ENCODE measurements around the gene RHBDD2. TPM values are rescaled to one million over a fixed set of nuclear protein-coding genes. Genes with fewer than 3 reads are reported as not detected.

Gene RHBDD2
- total RNA-seq, 1 experiment from 2014 or later = 79.3 TPM

GRCh38 chr7:75915416-75916156 lies 36.8 kb downstream of the RHBDD2 start:
- ChIA-PET CTCF (interaction anchor here (0.5 kb wide), 1 partner anchor 285 kb away, joined by 4 read pairs; no protein-coding TSS in a partner anchor), POLR2A (no interaction called here)
- H3K4me1 ChIP-seq (ENCODE audit: control insufficient read depth, insufficient read depth, low read length) = peaks cover 15% of the 10 kb centered on the region
- H3K36me3 ChIP-seq (ENCODE audit: control insufficient read depth, insufficient read depth, low read length) = no peaks in the 10 kb centered on the region; the same call in 1 of the 2 replicates
- no peak for ATAC-seq
- no peaks in the 10 kb centered on the region for H3K9me3 ChIP-seq (ENCODE audit: control insufficient read depth, insufficient read depth, low read depth, low read length)
- H3K4me3 ChIP-seq (ENCODE audit: low read depth in 2 of 2, low read length in 2 of 2) = peak overlapping the region; percentile 93 to 98
- intact Hi-C loops (cut with micrococcal nuclease; ENCODE audit: unreplicated experiment) (no loop called here), in situ Hi-C loops (cut with HindIII; ENCODE audit: low pct_unique_long_range_greater_than_20kb, low sequenced_read_pairs) (no loop called here)
- peak overlapping the region; percentile 83 for H3K27ac ChIP-seq (ENCODE audit: low read length)
- no peak for DNase-seq (ENCODE audit: low read depth, low spot score)
- TF ChIP-seq TCF7L2 (IDR thresholded peaks at IDR 0.05; ENCODE audit: low read depth, low read length) (no peak), CTCF (IDR thresholded peaks at IDR 0.05) (no peak), REST (IDR thresholded peaks at IDR 0.05; ENCODE audit: insufficient read depth in 1 of 2, low read depth in 2 of 2, low read length in 1 of 2) (no peak), SIN3A (IDR thresholded peaks at IDR 0.05; ENCODE audit: borderline replicate concordance, insufficient read depth, low read depth, low read length) (no peak), POLR2AphosphoS5 (IDR thresholded peaks at IDR 0.05; ENCODE audit: low read depth, low read length) (no peak)
- H3K27me3 ChIP-seq (ENCODE audit: control insufficient read depth, insufficient read depth, low read length) = no peaks in the 10 kb centered on the region
- BruUV-seq (replicated peaks) = no TSS peak

- ATAC-seq (no peak), DNase-seq (ENCODE audit: low read depth, low spot score) (no peak)
- CTCF ChIA-PET = no interaction called here
- POLR2A ChIA-PET = no interaction called here
- in situ Hi-C loops (cut with HindIII; ENCODE audit: low pct_unique_long_range_greater_than_20kb, low sequenced_read_pairs) = no loop called here
- H3K4me3 ChIP-seq (ENCODE audit: low read depth in 2 of 2, low read length in 2 of 2) = peak overlapping the region; percentile 93 to 98
- no TSS peak for BruUV-seq (replicated peaks)
- no peaks in the 10 kb centered on the region for H3K27me3 ChIP-seq (ENCODE audit: control insufficient read depth, insufficient read depth, low read length)
- intact Hi-C loops (cut with micrococcal nuclease; ENCODE audit: unreplicated experiment) = no loop called here
- H3K4me1 ChIP-seq (ENCODE audit: control insufficient read depth, insufficient read depth, low read length) = peaks cover 15% of the 10 kb centered on the region
- peak overlapping the region; percentile 83 for H3K27ac ChIP-seq (ENCODE audit: low read length)
- no peak for TF ChIP-seq REST (IDR thresholded peaks at IDR 0.05; ENCODE audit: insufficient read depth in 1 of 2, low read depth in 2 of 2, low read length in 1 of 2)
- no peak for TF ChIP-seq SIN3A (IDR thresholded peaks at IDR 0.05; ENCODE audit: borderline replicate concordance, insufficient read depth, low read depth, low read length)
- no peak for TF ChIP-seq POLR2AphosphoS5 (IDR thresholded peaks at IDR 0.05; ENCODE audit: low read depth, low read length)
- no peak for TF ChIP-seq CTCF (IDR thresholded peaks at IDR 0.05)
- no peak for TF ChIP-seq TCF7L2 (IDR thresholded peaks at IDR 0.05; ENCODE audit: low read depth, low read length)
- no peaks in the 10 kb centered on the region; the same call in 1 of the 2 replicates for H3K36me3 ChIP-seq (ENCODE audit: control insufficient read depth, insufficient read depth, low read length)
- H3K9me3 ChIP-seq (ENCODE audit: control insufficient read depth, insufficient read depth, low read depth, low read length) = no peaks in the 10 kb centered on the region
Observed at GRCh38 chr7:75916259-75916658, 37.4 kb downstream of the RHBDD2 start.
